ENCODE results near the gene GRXCR1.

Gene GRXCR1

DNA sequence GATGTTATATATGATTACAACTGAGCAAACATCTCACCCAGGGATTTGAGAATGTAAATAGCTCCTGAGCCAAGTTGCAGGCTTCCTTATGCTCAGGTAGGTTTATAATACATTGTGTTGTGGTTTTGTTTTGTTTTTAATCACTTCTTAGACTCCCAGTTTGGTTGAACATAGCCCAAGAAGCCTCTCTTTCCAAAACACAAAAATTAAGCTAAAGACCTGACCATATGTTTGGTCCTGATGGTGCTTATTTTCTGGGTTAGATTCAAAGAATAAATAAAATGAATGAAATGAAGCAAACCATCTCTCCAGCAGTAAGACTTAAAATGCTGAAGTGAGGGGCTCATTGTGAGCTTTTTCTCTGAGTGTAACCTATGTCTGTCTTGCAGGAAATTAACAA, 93.5 kb downstream of the GRXCR1 start:
- H3K9me3 ChIP-seq (ENCODE audit: control insufficient read depth in 1 of 2, low read length in 2 of 2), result peaks cover 7 to 10% of the 10 kb centered on the region in 2 donors
- no peaks in the 10 kb centered on the region for H3K4me1 ChIP-seq (ENCODE audit: control insufficient read depth in 1 of 2, insufficient read depth in 2 of 2, low read length in 2 of 2)
- no peaks in the 10 kb centered on the region for H3K27me3 ChIP-seq (ENCODE audit: control insufficient read depth in 1 of 2, insufficient read depth in 2 of 2, low read length in 2 of 2)
- H3K9ac ChIP-seq (ENCODE audit: low read depth in 1 of 2, low read length in 2 of 2), result no peak overlapping the region
- no peak overlapping the region for H3K4me3 ChIP-seq (ENCODE audit: low read depth in 1 of 2, low read length in 2 of 2)
- H3K36me3 ChIP-seq (ENCODE audit: control insufficient read depth in 1 of 2, insufficient read depth in 2 of 2, low read length in 2 of 2), result no peaks in the 10 kb centered on the region
- no peak overlapping the region for H3K27ac ChIP-seq (ENCODE audit: low read depth, low read length)

GRCh38 chr4:42995343-42995944, 102.9 kb downstream of the GRXCR1 start:
- no peaks in the 10 kb centered on the region for H3K27me3 ChIP-seq (ENCODE audit: control insufficient read depth in 1 of 2, insufficient read depth in 2 of 2, low read length in 2 of 2)
- no peak overlapping the region for H3K4me3 ChIP-seq (ENCODE audit: low read depth in 1 of 2, low read length in 2 of 2)
- H3K4me1 ChIP-seq (ENCODE audit: control insufficient read depth in 1 of 2, insufficient read depth in 2 of 2, low read length in 2 of 2), result no peaks in the 10 kb centered on the region
- H3K27ac ChIP-seq (ENCODE audit: low read depth, low read length), result no peak overlapping the region
- no peak overlapping the region for H3K9ac ChIP-seq (ENCODE audit: low read depth in 1 of 2, low read length in 2 of 2)
- no peaks in the 10 kb centered on the region for H3K9me3 ChIP-seq (ENCODE audit: control insufficient read depth in 1 of 2, low read length in 2 of 2)
- no peaks in the 10 kb centered on the region for H3K36me3 ChIP-seq (ENCODE audit: control insufficient read depth in 1 of 2, insufficient read depth in 2 of 2, low read length in 2 of 2)

DNA sequence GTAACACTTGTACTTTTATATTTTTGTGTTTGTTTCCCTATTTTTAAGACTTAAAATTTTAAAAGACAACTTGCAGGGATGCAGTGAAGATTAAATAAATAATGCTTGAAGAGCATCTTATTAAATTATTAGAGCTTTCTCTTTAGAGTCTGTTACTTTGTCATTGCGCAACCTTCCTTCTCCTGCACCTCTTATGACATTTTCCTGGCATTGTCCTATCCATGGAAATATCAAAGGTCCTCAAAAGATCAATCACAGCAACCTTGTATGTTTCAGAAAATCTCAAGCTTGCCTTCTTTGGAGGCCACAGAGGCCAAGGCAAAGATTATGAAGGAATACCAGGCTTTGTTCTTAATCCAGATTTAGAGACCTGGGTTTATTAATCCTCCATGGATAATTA, 116.3 kb downstream of the GRXCR1 start:
- Histone ChIP-seq H3K27ac (ENCODE audit: low read depth, low read length) (no peak overlapping the region), H3K9me3 (ENCODE audit: control insufficient read depth in 1 of 2, low read length in 2 of 2) (peaks cover 11 to 13% of the 10 kb centered on the region in 2 donors), H3K36me3 (ENCODE audit: control insufficient read depth in 1 of 2, insufficient read depth in 2 of 2, low read length in 2 of 2) (no peaks in the 10 kb centered on the region), H3K4me1 (ENCODE audit: control insufficient read depth in 1 of 2, insufficient read depth in 2 of 2, low read length in 2 of 2) (no peaks in the 10 kb centered on the region), H3K9ac (ENCODE audit: low read depth in 1 of 2, low read length in 2 of 2) (no peak overlapping the region), H3K27me3 (ENCODE audit: control insufficient read depth in 1 of 2, insufficient read depth in 2 of 2, low read length in 2 of 2) (no peaks in the 10 kb centered on the region), H3K4me3 (ENCODE audit: low read depth in 1 of 2, low read length in 2 of 2) (no peak overlapping the region)

DNA sequence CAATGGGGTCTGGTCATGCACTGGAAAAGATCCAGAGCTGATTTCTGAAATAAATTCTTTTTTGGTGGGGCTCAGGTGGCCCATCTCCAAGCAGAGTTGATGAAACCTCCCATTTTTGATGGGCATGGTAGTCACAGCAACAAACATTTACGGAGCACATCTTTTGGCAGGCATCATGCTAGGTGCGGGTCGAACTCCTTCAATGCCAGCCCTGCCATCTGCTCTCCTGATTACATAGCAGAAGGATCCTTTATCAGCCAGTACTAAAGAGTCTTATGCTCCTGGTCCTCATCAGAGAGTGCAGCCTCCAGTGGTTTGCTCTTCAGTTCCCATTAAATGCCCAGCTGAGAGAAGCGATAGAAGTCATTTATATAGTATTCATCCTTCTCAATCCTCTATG, 121.7 kb downstream of the GRXCR1 start:
- Histone ChIP-seq H3K27ac (ENCODE audit: low read depth, low read length) (no peak overlapping the region), H3K36me3 (ENCODE audit: control insufficient read depth in 1 of 2, insufficient read depth in 2 of 2, low read length in 2 of 2) (no peaks in the 10 kb centered on the region), H3K9me3 (ENCODE audit: control insufficient read depth in 1 of 2, low read length in 2 of 2) (no peaks in the 10 kb centered on the region), H3K4me1 (ENCODE audit: control insufficient read depth in 1 of 2, insufficient read depth in 2 of 2, low read length in 2 of 2) (no peaks in the 10 kb centered on the region), H3K27me3 (ENCODE audit: control insufficient read depth in 1 of 2, insufficient read depth in 2 of 2, low read length in 2 of 2) (no peaks in the 10 kb centered on the region), H3K9ac (ENCODE audit: low read depth in 1 of 2, low read length in 2 of 2) (no peak overlapping the region), H3K4me3 (ENCODE audit: low read depth in 1 of 2, low read length in 2 of 2) (no peak overlapping the region)

GRCh38 chr4:43041632-43042031, 149.1 kb downstream of the GRXCR1 start:
- no peaks in the 10 kb centered on the region for H3K4me1 ChIP-seq (ENCODE audit: control insufficient read depth in 1 of 2, insufficient read depth in 2 of 2, low read length in 2 of 2)
- no peak overlapping the region for H3K27ac ChIP-seq (ENCODE audit: low read depth, low read length)
- H3K36me3 ChIP-seq (ENCODE audit: control insufficient read depth in 1 of 2, insufficient read depth in 2 of 2, low read length in 2 of 2), result no peaks in the 10 kb centered on the region
- no peaks in the 10 kb centered on the region for H3K27me3 ChIP-seq (ENCODE audit: control insufficient read depth in 1 of 2, insufficient read depth in 2 of 2, low read length in 2 of 2)
- no peak overlapping the region for H3K9ac ChIP-seq (ENCODE audit: low read depth in 1 of 2, low read length in 2 of 2)
- H3K4me3 ChIP-seq (ENCODE audit: low read depth in 1 of 2, low read length in 2 of 2), result no peak overlapping the region
- H3K9me3 ChIP-seq (ENCODE audit: control insufficient read depth in 1 of 2, low read length in 2 of 2), result peaks cover 0 to 5% of the 10 kb centered on the region in 2 donors

DNA sequence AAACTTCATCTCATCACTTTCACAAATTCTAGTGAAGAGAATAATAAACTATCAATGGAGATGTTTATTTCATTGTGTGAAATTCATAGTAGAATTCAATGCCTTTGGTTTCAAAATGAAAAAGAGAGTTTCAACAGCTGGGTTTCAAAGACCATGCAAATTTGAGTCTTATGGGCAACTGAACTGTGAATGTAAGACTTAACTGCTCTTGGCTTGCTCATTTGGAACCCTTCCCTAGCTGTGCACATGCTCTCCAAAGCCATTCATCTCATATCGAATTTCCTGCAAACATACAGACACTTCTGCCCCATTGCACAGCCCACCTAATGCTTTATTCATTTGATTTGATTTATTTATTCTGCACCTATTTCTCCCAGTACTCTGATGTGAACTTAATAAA, 154.5 kb downstream of the GRXCR1 start:
- Histone ChIP-seq H3K9me3 (ENCODE audit: control insufficient read depth in 1 of 2, low read length in 2 of 2) (peaks cover 0 to 3% of the 10 kb centered on the region in 2 donors), H3K4me1 (ENCODE audit: control insufficient read depth in 1 of 2, insufficient read depth in 2 of 2, low read length in 2 of 2) (no peaks in the 10 kb centered on the region), H3K36me3 (ENCODE audit: control insufficient read depth in 1 of 2, insufficient read depth in 2 of 2, low read length in 2 of 2) (no peaks in the 10 kb centered on the region), H3K27ac (ENCODE audit: low read depth, low read length) (no peak overlapping the region), H3K4me3 (ENCODE audit: low read depth in 1 of 2, low read length in 2 of 2) (no peak overlapping the region), H3K9ac (ENCODE audit: low read depth in 1 of 2, low read length in 2 of 2) (no peak overlapping the region), H3K27me3 (ENCODE audit: control insufficient read depth in 1 of 2, insufficient read depth in 2 of 2, low read length in 2 of 2) (no peaks in the 10 kb centered on the region)

DNA sequence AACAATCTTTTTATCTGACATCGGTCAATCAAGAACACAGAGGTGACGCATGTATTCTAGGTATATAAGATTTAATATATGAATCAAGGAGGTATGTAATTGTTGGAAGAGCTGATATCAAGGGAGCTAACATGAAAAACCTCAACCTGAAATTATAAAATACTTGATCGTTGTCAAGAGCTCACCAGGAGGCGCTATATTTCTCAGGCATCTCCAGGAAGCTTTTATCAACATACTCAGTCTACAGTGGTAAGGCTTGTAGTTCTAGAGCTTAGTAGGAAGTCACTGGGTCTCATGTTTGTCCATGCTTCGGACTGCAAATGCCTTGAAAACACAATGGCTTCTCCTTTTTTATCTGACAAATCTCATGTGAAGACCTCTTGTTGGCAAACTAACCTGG, 156.1 kb downstream of the GRXCR1 start:
- H3K36me3 ChIP-seq (ENCODE audit: control insufficient read depth in 1 of 2, insufficient read depth in 2 of 2, low read length in 2 of 2), result no peaks in the 10 kb centered on the region
- H3K27me3 ChIP-seq (ENCODE audit: control insufficient read depth in 1 of 2, insufficient read depth in 2 of 2, low read length in 2 of 2), result no peaks in the 10 kb centered on the region
- no peak overlapping the region for H3K9ac ChIP-seq (ENCODE audit: low read depth in 1 of 2, low read length in 2 of 2)
- no peak overlapping the region for H3K4me3 ChIP-seq (ENCODE audit: low read depth in 1 of 2, low read length in 2 of 2)
- H3K4me1 ChIP-seq (ENCODE audit: control insufficient read depth in 1 of 2, insufficient read depth in 2 of 2, low read length in 2 of 2), result no peaks in the 10 kb centered on the region
- H3K27ac ChIP-seq (ENCODE audit: low read depth, low read length), result no peak overlapping the region
- H3K9me3 ChIP-seq (ENCODE audit: control insufficient read depth in 1 of 2, low read length in 2 of 2), result peaks cover 0 to 6% of the 10 kb centered on the region in 2 donors

GRCh38 chr4:43049326-43049725, 156.8 kb downstream of the GRXCR1 start:
- no peaks in the 10 kb centered on the region for H3K4me1 ChIP-seq (ENCODE audit: control insufficient read depth in 1 of 2, insufficient read depth in 2 of 2, low read length in 2 of 2)
- peaks cover 0 to 3% of the 10 kb centered on the region in 2 donors for H3K9me3 ChIP-seq (ENCODE audit: control insufficient read depth in 1 of 2, low read length in 2 of 2)
- no peaks in the 10 kb centered on the region for H3K36me3 ChIP-seq (ENCODE audit: control insufficient read depth in 1 of 2, insufficient read depth in 2 of 2, low read length in 2 of 2)
- H3K9ac ChIP-seq (ENCODE audit: low read depth in 1 of 2, low read length in 2 of 2), result no peak overlapping the region
- H3K27me3 ChIP-seq (ENCODE audit: control insufficient read depth in 1 of 2, insufficient read depth in 2 of 2, low read length in 2 of 2), result no peaks in the 10 kb centered on the region
- no peak overlapping the region for H3K27ac ChIP-seq (ENCODE audit: low read depth, low read length)
- no peak overlapping the region for H3K4me3 ChIP-seq (ENCODE audit: low read depth in 1 of 2, low read length in 2 of 2)

DNA sequence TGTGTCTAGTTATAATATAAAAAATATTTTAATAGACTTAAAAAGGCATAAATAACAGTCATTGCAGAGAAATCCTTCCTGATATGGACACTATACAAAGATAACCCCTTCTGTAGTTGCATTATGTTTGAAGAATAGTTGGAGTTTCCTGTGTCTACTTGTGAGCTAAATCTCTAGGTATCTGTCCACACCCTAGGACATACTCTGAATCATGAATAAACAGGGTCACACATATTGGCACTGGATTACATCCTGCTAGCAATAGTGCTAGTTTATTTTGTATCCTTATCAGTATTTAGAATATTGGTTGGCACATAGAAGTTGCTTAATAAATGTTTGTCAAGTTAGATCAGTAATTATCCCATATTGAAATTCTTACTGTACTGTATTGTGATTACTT, 173.9 kb downstream of the GRXCR1 start:
- Histone ChIP-seq H3K9me3 (ENCODE audit: control insufficient read depth in 1 of 2, low read length in 2 of 2) (peaks cover 0 to 2% of the 10 kb centered on the region in 2 donors), H3K9ac (ENCODE audit: low read depth in 1 of 2, low read length in 2 of 2) (no peak overlapping the region), H3K4me3 (ENCODE audit: low read depth in 1 of 2, low read length in 2 of 2) (no peak overlapping the region), H3K27ac (ENCODE audit: low read depth, low read length) (no peak overlapping the region), H3K36me3 (ENCODE audit: control insufficient read depth in 1 of 2, insufficient read depth in 2 of 2, low read length in 2 of 2) (no peaks in the 10 kb centered on the region), H3K27me3 (ENCODE audit: control insufficient read depth in 1 of 2, insufficient read depth in 2 of 2, low read length in 2 of 2) (no peaks in the 10 kb centered on the region), H3K4me1 (ENCODE audit: control insufficient read depth in 1 of 2, insufficient read depth in 2 of 2, low read length in 2 of 2) (no peaks in the 10 kb centered on the region)

DNA sequence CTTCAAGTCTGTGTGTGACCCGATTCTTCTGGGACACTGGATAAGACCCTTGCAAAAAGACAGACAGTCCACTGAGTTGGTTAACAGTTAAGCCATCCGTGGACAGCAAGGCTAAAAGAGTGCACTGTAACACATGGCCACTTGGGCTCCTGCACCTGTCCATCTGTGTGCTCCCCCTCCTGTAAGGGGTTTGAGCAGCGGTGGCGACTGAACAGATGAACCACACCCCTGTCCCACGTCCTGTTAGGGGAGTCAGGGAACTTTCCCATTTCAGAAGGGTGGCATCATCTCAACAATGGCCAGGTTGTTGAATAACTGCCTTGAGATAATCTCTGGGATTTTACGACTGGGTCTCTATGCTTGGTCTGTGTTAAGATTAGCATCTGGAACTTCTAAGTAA, 178.6 kb downstream of the GRXCR1 start:
- no peak overlapping the region for H3K4me3 ChIP-seq (ENCODE audit: low read depth in 1 of 2, low read length in 2 of 2)
- H3K4me1 ChIP-seq (ENCODE audit: control insufficient read depth in 1 of 2, insufficient read depth in 2 of 2, low read length in 2 of 2), result no peaks in the 10 kb centered on the region
- H3K9ac ChIP-seq (ENCODE audit: low read depth in 1 of 2, low read length in 2 of 2), result no peak overlapping the region
- H3K27ac ChIP-seq (ENCODE audit: low read depth, low read length), result no peak overlapping the region
- peaks cover 2 to 5% of the 10 kb centered on the region in 2 donors for H3K9me3 ChIP-seq (ENCODE audit: control insufficient read depth in 1 of 2, low read length in 2 of 2)
- H3K36me3 ChIP-seq (ENCODE audit: control insufficient read depth in 1 of 2, insufficient read depth in 2 of 2, low read length in 2 of 2), result no peaks in the 10 kb centered on the region
- H3K27me3 ChIP-seq (ENCODE audit: control insufficient read depth in 1 of 2, insufficient read depth in 2 of 2, low read length in 2 of 2), result no peaks in the 10 kb centered on the region

Measured in duodenal mucosa (tissue), 2 donors.